Colonic mucosa (tissue), 4 donors: ENCODE data around the gene PMAIP1. TPM values are rescaled to one million over a fixed set of nuclear protein-coding genes. Genes with fewer than 3 reads are reported as not detected.

Experiments used
- DNase-seq: peaks from one replicate; pipeline ENCODE4 v3.0.0-alpha.2; 2020
- H3K27ac ChIP-seq: fragments of 200-600 bp; one replicate; pipeline ENCODE4 v1.8.0; 2021
- H3K27me3 ChIP-seq: fragments of 200-600 bp; one replicate; pipeline ENCODE4 v1.8.0; 2021
- H3K36me3 ChIP-seq: fragments of 200-600 bp; one replicate; pipeline ENCODE4 v1.8.0; 2021
- H3K4me1 ChIP-seq: fragments of 200-600 bp; one replicate; pipeline ENCODE4 v1.8.0; 2021; ENCODE audit warnings: mild to moderate bottlenecking
- H3K4me3 ChIP-seq: fragments of 200-600 bp; one replicate; pipeline ENCODE4 v1.8.0; 2021
- H3K9ac ChIP-seq, 2 donors: one replicate each; pipeline ENCODE4 v1.7.0; 2013; ENCODE audit warnings: control low read depth in 2 of 2, low read depth in 2 of 2, low read length in 2 of 2
- H3K9me3 ChIP-seq: fragments of 200-600 bp; one replicate; pipeline ENCODE4 v1.8.0; 2021
- CTCF ChIP-seq: fragments of 200-600 bp; IDR thresholded peaks from one replicate; pipeline ENCODE4 v1.8.0; 2022; ENCODE audit warnings: antibody characterized with exemption, mild to moderate bottlenecking
- intact Hi-C: fragments of 100-400 bp; cut with DNase I; formaldehyde crosslinking; loops from one replicate; pipeline ENCODE4 v1.14.1; 2022
- total RNA-seq, 2 donors: library from RNA; stranded (reverse); fragmentation: NEBNext Ultra II Directional in 1 of 2; extraction: Animal tissue kit (Norgen Biotek cat#: 25700) in 1 of 2; gene quantifications; one replicate each; pipeline ENCODE4 v1.2.1, GENCODE V29; 2021
- donor health status: healthy.
- donor health status: DM: no; HTN: no; CAD: no.
- donor health status: DM: no; HTN: no; CAD: no.

The PMAIP1 gene
- total RNA-seq, 2 donors from 2014 or later = 4.3 to 4.9 TPM

DNA sequence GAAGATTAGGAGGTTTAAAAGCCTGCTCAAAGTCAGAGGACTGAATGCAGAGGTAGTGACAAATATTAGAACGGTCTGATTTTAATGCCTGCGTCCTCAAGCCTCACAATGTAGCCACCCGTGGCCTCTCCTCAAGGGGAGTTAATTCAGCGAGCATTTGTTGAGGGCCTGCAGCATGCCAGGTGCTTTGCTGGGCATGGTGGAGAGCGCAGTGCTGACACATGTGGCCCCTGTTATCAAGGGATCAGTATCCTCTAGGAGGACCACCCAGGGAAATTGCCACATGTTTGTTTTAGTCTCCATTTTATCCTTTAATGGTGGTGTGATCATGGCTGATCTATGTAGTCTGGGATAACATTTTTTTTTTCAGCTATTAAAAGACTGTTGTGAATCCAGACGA, 19.2 kb downstream of the PMAIP1 start:
- no peak for DNase-seq
- intact Hi-C loops = no loop called here
- Histone ChIP-seq H3K36me3 (no peaks in the 10 kb centered on the region), H3K9ac (no peak overlapping the region), H3K27ac (no peak overlapping the region), H3K27me3 (no peaks in the 10 kb centered on the region), H3K4me1 (no peaks in the 10 kb centered on the region), H3K9me3 (no peaks in the 10 kb centered on the region), H3K4me3 (no peak overlapping the region)
- no peak for TF ChIP-seq CTCF

- intact Hi-C loops = no loop called here
- no peak overlapping the region for H3K4me3 ChIP-seq
- H3K9ac ChIP-seq = no peak overlapping the region
- H3K4me1 ChIP-seq = no peaks in the 10 kb centered on the region
- no peak for TF ChIP-seq CTCF
- H3K27me3 ChIP-seq = no peaks in the 10 kb centered on the region
- H3K9me3 ChIP-seq = no peaks in the 10 kb centered on the region
- H3K36me3 ChIP-seq = no peaks in the 10 kb centered on the region
- DNase-seq = no peak
- no peak overlapping the region for H3K27ac ChIP-seq
Observed at GRCh38 chr18:59921384-59921891, 21.6 kb downstream of the PMAIP1 start.

GRCh38 chr18:59923539-59924196, 23.9 kb downstream of the PMAIP1 start:
- no peak for DNase-seq
- Histone ChIP-seq H3K4me1 (no peaks in the 10 kb centered on the region), H3K36me3 (no peaks in the 10 kb centered on the region), H3K9ac (no peak overlapping the region), H3K27me3 (no peaks in the 10 kb centered on the region), H3K4me3 (no peak overlapping the region), H3K27ac (no peak overlapping the region), H3K9me3 (no peaks in the 10 kb centered on the region)
- intact Hi-C loops = no loop called here
- no peak for TF ChIP-seq CTCF

- Histone ChIP-seq H3K9ac (no peak overlapping the region), H3K36me3 (no peaks in the 10 kb centered on the region), H3K4me1 (no peaks in the 10 kb centered on the region), H3K9me3 (no peaks in the 10 kb centered on the region), H3K27me3 (no peaks in the 10 kb centered on the region), H3K4me3 (no peak overlapping the region), H3K27ac (no peak overlapping the region)
- intact Hi-C loops = no loop called here
- TF ChIP-seq CTCF = no peak
- DNase-seq = no peak
Observed at GRCh38 chr18:59926131-59926530, 26.3 kb downstream of the PMAIP1 start.

- intact Hi-C loops = no loop called here
- Histone ChIP-seq H3K4me1 (no peaks in the 10 kb centered on the region), H3K9ac (no peak overlapping the region), H3K4me3 (no peak overlapping the region), H3K9me3 (no peaks in the 10 kb centered on the region), H3K27me3 (no peaks in the 10 kb centered on the region), H3K36me3 (no peaks in the 10 kb centered on the region), H3K27ac (no peak overlapping the region)
- TF ChIP-seq CTCF = no peak
- no peak for DNase-seq
Observed at GRCh38 chr18:59927246-59927825, 27.5 kb downstream of the PMAIP1 start.
